GM21737 (cell line): Measurements from ENCODE around the gene RAB31.
"Not testable (repeated sequence)": the region's sequence is repeated elsewhere in the genome, so short reads cannot be mapped to it uniquely, and the experiment has no call there.

Experiments
- ATAC-seq: cut with Tn5 transposase; IDR thresholded peaks from one replicate; pipeline ENCODE4 v1.9.1; 2021; ENCODE audit warnings: mild to moderate bottlenecking, moderate library complexity; ENCODE audit not compliant: unreplicated experiment

Gene RAB31

DNA sequence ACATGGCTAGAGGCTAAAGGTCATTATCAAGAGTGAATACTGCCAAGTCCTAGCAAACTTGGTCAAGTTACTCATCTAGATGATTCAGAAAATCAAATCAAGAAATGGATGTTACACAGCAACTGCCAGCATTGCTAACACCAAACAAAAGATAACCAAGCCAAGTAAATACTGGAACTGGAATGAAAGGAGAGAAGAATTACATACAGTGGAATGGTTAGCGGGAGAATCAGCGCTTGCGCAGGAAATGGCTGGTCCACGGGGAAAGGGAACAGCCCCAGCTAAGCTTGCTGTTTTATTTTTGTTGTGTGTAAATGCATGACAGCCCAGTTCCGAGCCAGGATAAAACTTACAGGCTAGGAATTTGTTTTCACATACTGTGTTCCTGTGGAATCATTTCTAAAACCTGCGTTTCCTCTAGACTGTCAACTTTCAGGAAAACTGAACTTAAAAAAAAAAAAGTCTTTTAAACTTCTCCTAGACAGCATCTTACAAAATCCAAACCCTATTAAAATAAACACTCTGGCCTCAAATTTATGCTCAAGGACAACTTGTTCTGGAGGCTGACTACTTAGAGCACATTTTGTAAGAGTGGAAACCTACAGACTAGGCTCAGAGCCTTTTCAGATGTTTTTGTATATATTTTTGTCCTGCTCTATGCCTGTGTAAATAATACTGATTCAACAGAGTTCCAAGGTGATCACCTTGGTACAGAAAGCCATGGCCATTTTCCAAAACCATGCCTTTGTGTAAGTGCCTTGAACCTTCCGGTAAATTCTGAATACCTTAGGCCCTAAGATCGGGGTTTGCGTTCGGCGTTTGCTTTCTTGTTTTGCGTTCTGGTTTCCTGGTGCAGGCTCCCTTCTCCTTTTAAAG lies 146.9 kb downstream of the RAB31 start:
- no peak for ATAC-seq

- ATAC-seq: no peak
Measured at GRCh38 chr18:9855681-9856080, 147.6 kb downstream of the RAB31 start.

DNA sequence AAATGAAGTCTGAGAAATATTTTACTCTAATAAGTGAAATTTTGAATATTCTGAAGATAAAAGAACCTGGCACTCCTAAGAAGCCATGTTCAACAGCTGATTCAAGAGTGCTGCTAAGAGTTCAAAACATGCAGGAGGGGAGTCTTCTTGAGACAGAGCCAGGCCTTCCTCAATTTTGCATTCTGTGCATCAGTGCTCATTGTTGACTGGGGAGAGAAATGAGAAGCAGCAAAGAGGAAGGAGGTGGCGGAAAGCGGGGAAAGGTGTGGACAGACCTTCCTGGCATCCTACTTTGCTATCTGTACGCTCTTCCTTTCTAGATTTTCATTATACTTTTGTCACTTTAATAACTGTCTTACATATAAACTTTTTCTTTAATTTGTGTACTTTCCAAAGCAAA lies 148.0 kb downstream of the RAB31 start:
- no peak for ATAC-seq

DNA sequence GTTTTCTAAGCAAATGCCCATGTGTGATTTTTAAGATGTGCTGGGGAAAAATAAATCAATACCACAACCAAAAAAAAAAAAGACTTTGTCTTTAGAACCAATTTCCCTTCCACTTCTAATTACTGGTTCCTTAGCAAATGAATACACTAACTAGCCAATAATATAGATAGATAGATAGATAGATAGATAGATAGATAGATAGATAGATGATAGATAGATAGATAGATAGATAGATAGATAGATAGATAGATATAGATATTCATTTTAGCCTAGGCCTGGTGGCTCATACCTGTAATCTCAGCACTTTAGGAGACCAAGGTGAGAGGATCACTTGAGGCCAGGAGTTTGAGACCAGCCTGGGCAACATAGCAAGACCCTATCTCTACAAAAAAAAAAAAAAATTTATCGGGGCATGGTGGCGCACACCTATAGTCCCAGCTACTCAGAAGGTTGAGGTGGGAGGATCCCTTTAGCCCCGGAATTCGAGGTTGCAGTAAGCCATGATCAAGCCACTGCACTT lies 149.4 kb downstream of the RAB31 start:
- not testable (repeated sequence) for ATAC-seq

- ATAC-seq: no peak
Measured at GRCh38 chr18:9858642-9859041, 150.5 kb downstream of the RAB31 start.

DNA sequence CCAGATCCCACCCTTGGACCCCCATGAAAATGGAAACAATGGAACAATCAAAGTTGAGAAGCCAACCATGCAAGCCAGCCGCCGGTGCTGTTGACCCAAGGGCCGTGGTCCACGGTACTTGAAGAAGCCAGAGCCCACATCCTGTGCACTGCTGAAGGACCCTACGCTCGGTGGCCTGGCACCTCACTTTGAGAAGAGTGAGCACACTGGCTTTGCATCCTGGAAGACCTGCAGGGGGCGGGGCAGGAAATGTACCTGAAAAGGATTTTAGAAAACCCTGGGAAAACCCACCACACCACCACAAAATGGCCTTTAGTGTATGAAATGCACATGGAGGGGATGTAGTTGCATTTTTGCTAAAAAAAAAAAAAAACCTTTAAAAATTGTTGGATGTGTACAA lies 151.1 kb downstream of the RAB31 start:
- ATAC-seq: no peak

GRCh38 chr18:9860682-9861081 lies 152.6 kb downstream of the RAB31 start:
- ATAC-seq: no peak

- ATAC-seq: peak; percentile 67
Measured at GRCh38 chr18:9861157-9861556, 153.1 kb downstream of the RAB31 start.

DNA sequence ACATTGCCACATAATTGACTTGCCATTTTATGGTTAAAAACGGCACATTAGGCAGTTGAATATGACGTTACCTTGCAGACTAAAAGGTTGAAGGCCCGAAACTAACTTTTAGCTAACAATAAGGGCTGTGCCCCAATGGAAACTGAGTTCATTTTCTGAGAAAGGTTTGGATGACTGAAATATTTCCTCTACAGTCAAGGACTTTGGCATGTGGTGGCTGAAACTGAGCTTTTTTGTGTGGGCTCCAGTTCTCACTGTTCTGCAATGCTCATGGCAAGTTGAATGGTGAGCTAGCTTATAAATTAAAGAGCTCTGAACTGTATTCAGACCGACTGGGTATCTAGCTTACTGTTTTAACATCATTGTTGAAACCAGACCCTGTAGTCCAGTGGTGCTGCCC lies 153.8 kb downstream of the RAB31 start:
- no peak for ATAC-seq

DNA sequence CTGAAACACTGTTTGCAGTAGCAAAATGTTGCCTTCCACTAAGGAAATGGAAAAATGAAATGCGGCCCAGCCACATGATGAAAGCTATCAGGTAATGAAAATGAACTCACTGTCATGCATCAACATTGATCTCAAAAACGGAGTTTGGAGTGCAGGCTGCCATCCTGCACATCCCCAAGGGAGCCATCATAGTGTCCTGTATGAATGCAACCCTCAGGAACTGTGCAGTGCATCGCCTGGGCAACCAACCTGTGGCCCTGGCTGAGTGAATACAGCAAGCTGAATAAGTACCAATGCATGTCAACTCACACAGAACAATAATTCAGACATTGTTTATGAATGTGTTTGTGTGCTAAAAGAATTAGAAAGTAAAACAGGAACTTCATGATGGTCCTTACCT lies 154.6 kb downstream of the RAB31 start:
- ATAC-seq: no peak

- no peak for ATAC-seq
Measured at GRCh38 chr18:9863282-9863681, 155.2 kb downstream of the RAB31 start.

GRCh38 chr18:9865764-9866490 lies 157.8 kb downstream of the RAB31 start:
- ATAC-seq: no peak

DNA sequence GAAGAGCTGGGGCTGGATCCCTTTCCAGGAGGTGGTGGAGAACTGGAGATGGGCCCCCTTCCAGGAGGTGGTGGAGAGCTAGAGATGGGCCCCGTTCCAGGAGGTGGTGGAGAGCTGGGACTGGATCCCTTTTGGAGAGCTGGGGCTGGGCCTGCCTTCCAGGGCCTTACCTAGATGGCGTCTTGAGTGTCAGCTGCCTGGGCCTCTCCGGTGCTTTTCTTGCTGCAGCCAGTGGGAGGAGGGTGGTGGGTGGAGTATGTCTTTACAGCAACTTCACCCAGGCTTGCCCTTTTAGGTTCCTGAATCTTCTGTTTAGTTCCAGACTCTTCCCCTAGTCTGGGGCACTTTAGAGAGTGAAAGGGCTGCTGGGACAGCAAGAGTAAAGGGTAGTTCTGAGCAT lies 158.5 kb downstream of the RAB31 start:
- no peak for ATAC-seq

- no peak for ATAC-seq
Measured at GRCh38 chr18:9867071-9867594, 159.0 kb downstream of the RAB31 start.

GRCh38 chr18:9868857-9869714 lies 161.0 kb downstream of the RAB31 start:
- ATAC-seq: no peak

DNA sequence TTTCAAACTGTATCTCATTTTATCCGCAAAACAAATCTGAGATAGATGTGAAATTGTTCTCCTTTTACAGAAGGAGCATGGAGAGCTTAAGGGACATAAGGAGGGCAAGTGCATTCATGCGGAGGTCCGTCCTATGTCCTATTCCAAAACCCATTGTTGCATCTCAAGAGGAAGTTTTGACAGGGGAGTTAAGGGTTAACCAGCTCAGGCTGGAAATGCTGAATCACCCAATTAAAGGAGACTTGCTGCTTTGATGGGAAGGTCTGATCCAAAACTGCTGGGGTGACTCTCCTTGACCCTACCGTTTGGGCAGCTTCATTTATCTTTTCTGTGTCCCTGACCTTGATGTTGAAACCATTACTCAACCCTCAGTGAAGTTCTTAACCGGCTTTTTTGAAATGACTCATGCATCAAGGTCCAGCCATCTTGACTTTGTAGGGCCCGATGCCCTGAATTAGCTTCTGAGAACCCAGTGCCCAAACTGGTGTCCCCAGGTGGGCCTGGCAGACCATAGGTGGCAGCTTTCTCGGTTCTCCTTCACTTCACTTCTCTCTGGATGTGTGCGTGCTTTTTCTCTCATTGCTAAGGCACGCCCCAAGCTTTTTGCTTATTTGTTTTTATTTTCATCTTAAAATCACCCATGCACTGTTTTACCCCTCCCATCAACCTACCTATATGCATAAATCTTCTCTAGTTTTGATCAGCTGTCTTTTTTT lies 161.8 kb downstream of the RAB31 start:
- no peak for ATAC-seq

DNA sequence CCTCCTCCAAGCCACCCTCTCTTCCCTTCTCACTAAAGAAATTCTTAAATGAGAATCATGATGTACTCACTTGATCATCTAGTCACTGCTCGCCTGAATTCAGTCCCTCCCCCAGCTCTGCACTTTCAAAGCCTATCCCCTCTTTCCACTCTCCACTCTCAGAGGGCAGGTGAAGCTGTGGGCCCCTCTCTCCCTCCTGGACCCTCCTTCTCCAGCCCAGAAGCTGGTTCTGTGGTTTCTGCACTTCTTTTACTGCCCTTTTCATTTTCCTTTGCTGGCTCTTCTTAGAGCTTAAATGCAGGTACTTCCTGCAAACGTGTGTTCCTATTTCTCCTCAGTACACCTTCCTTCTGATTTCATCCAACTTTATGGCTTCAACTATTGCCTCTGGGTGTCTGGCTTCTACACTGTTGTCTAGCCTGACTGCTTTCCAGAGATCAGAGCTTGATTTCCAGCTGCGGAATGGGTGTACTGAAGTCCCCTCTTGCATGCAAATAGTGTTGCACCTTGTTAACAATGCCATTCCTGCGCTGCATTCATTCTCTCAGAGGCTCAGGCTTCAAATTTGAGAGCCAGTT lies 162.4 kb downstream of the RAB31 start:
- no peak for ATAC-seq

- no peak for ATAC-seq
Measured at GRCh38 chr18:9871244-9871746, 163.2 kb downstream of the RAB31 start.

- no peak for ATAC-seq
Measured at GRCh38 chr18:9872823-9873222, 164.7 kb downstream of the RAB31 start.

GRCh38 chr18:9874728-9875127 lies 166.6 kb downstream of the RAB31 start:
- no peak for ATAC-seq
